Erythroblast (primary cell): ENCODE measurements around the gene TRAF1.

ENCODE experiments used
- DNase-seq, 2 experiments: peaks; one replicate each; lab custom pipeline; 2025; lab: John Stamatoyannopoulos, UW
- GATA1 ChIP-seq: IDR thresholded peaks from 2 replicates; pipeline ENCODE4 v1.6.1; 2011; ENCODE audit warnings: low read depth, mild to moderate bottlenecking, control low read depth, low read length, moderate library complexity
- POLR2A ChIP-seq: IDR thresholded peaks from 2 replicates; pipeline ENCODE4 v1.6.1; 2011; ENCODE audit warnings: mild to moderate bottlenecking, low read length

TRAF1 gene

GRCh38 chr9:120874226-120875194 is 52.1 kb downstream of the TRAF1 start:
- TF ChIP-seq GATA1 = no peak
- TF ChIP-seq POLR2A = no peak
- DNase-seq = no peak

GRCh38 chr9:120873512-120873911 is 53.1 kb downstream of the TRAF1 start:
- no peak for DNase-seq
- no peak for TF ChIP-seq GATA1
- no peak for TF ChIP-seq POLR2A

- no peak for DNase-seq
- TF ChIP-seq POLR2A (no peak), GATA1 (no peak)
These were observed 53.6 kb downstream of the TRAF1 start for GRCh38 chr9:120872791-120873502.

- peak in 1 of 2 experiments; percentile 12 for DNase-seq
- TF ChIP-seq POLR2A = no peak
- TF ChIP-seq GATA1 = no peak
These were observed 56.4 kb downstream of the TRAF1 start for GRCh38 chr9:120870206-120870605.

- TF ChIP-seq GATA1 (no peak), POLR2A (no peak)
- DNase-seq = peak in 1 of 2 experiments; percentile 20
These were observed 56.9 kb downstream of the TRAF1 start for GRCh38 chr9:120869726-120870125.

- no peak for DNase-seq
- TF ChIP-seq POLR2A = no peak
- TF ChIP-seq GATA1 = no peak
These were observed 57.3 kb downstream of the TRAF1 start for GRCh38 chr9:120869360-120869687.

- TF ChIP-seq POLR2A (peak; percentile 33), GATA1 (no peak)
- peak; percentile 97 to 98 for DNase-seq
These were observed 57.8 kb downstream of the TRAF1 start for GRCh38 chr9:120868676-120869359.

- DNase-seq = no peak
- TF ChIP-seq POLR2A (no peak), GATA1 (no peak)
These were observed 58.3 kb downstream of the TRAF1 start for GRCh38 chr9:120868339-120868675.

GRCh38 chr9:120867676-120868338 is 58.8 kb downstream of the TRAF1 start:
- no peak for DNase-seq
- TF ChIP-seq POLR2A (no peak), GATA1 (no peak)

- DNase-seq = no peak
- no peak for TF ChIP-seq POLR2A
- no peak for TF ChIP-seq GATA1
These were observed 59.9 kb downstream of the TRAF1 start for GRCh38 chr9:120866651-120867050.

- no peak for DNase-seq
- no peak for TF ChIP-seq GATA1
- TF ChIP-seq POLR2A = no peak
These were observed 60.8 kb downstream of the TRAF1 start for GRCh38 chr9:120865809-120866208.

- no peak for TF ChIP-seq POLR2A
- no peak for TF ChIP-seq GATA1
- no peak for DNase-seq
These were observed 61.4 kb downstream of the TRAF1 start for GRCh38 chr9:120865176-120865575.

GRCh38 chr9:120864719-120865118 is 61.9 kb downstream of the TRAF1 start:
- no peak for TF ChIP-seq POLR2A
- no peak for TF ChIP-seq GATA1
- no peak for DNase-seq
